Colonic mucosa (tissue), 4 donors: Measurements from ENCODE around the gene SYTL1. TPM values are rescaled to one million over a fixed set of nuclear protein-coding genes. Genes with fewer than 3 reads are reported as not detected.
A peak's percentile ranks its signal among the peaks of the same experiment; 100 is the strongest.

Source experiments
- DNase-seq: peaks from one replicate; pipeline ENCODE4 v3.0.0-alpha.2; 2020
- H3K27ac ChIP-seq: fragments of 200-600 bp; one replicate; pipeline ENCODE4 v1.8.0; 2021
- H3K27me3 ChIP-seq: fragments of 200-600 bp; one replicate; pipeline ENCODE4 v1.8.0; 2021
- H3K36me3 ChIP-seq: fragments of 200-600 bp; one replicate; pipeline ENCODE4 v1.8.0; 2021
- H3K4me1 ChIP-seq: fragments of 200-600 bp; one replicate; pipeline ENCODE4 v1.8.0; 2021; ENCODE audit warnings: mild to moderate bottlenecking
- H3K4me3 ChIP-seq: fragments of 200-600 bp; one replicate; pipeline ENCODE4 v1.8.0; 2021
- H3K9ac ChIP-seq, 2 donors: one replicate each; pipeline ENCODE4 v1.7.0; 2013; ENCODE audit warnings: control low read depth in 2 of 2, low read depth in 2 of 2, low read length in 2 of 2
- H3K9me3 ChIP-seq: fragments of 200-600 bp; one replicate; pipeline ENCODE4 v1.8.0; 2021
- intact Hi-C: fragments of 100-400 bp; cut with DNase I; formaldehyde crosslinking; loops from one replicate; pipeline ENCODE4 v1.14.1; 2022
- total RNA-seq, 2 donors: library from RNA; stranded (reverse); fragmentation: NEBNext Ultra II Directional in 1 of 2; extraction: Animal tissue kit (Norgen Biotek cat#: 25700) in 1 of 2; gene quantifications; one replicate each; pipeline ENCODE4 v1.2.1, GENCODE V29; 2021
- TF ChIP-seq, protein P1 (sequence below): fragments of 200-600 bp; IDR thresholded peaks from one replicate; pipeline ENCODE4 v1.8.0; 2022; ENCODE audit warnings: antibody characterized with exemption, mild to moderate bottlenecking
- donor health status: healthy.
- donor health status: DM: no; HTN: no; CAD: no.
- donor health status: DM: no; HTN: no; CAD: no.

The SYTL1 gene
- total RNA-seq, 2 donors from 2014 or later: 15.6 to 17.4 TPM

DNA sequence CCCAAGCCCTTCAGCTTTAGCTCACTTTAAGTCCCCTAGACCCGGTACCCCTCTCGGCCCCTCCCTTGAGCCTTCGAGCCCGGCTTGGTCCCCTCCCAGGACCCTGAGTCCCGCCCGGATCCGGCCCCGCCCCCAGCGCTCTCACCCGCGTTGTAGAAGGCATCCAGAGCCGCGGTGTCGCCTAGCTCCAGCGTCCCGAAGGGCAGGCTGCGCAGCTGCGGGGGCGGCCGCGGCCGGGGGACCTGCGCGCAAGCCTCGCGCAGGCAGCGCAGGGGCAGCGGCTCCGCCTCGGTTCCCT lies 24.2 kb downstream of the SYTL1 start:
- TF ChIP-seq, protein P1, sequence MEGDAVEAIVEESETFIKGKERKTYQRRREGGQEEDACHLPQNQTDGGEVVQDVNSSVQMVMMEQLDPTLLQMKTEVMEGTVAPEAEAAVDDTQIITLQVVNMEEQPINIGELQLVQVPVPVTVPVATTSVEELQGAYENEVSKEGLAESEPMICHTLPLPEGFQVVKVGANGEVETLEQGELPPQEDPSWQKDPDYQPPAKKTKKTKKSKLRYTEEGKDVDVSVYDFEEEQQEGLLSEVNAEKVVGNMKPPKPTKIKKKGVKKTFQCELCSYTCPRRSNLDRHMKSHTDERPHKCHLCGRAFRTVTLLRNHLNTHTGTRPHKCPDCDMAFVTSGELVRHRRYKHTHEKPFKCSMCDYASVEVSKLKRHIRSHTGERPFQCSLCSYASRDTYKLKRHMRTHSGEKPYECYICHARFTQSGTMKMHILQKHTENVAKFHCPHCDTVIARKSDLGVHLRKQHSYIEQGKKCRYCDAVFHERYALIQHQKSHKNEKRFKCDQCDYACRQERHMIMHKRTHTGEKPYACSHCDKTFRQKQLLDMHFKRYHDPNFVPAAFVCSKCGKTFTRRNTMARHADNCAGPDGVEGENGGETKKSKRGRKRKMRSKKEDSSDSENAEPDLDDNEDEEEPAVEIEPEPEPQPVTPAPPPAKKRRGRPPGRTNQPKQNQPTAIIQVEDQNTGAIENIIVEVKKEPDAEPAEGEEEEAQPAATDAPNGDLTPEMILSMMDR: no peak
- peak overlapping the region; percentile 93 for H3K27ac ChIP-seq
- no peaks in the 10 kb centered on the region for H3K27me3 ChIP-seq
- intact Hi-C loops: no loop called here
- H3K9ac ChIP-seq: peak overlapping the region; percentile 81 to 87
- no peaks in the 10 kb centered on the region for H3K9me3 ChIP-seq
- peak; percentile 89 for DNase-seq
- peaks cover 4% of the 10 kb centered on the region for H3K4me1 ChIP-seq
- peak overlapping the region; percentile 67 for H3K4me3 ChIP-seq
- no peaks in the 10 kb centered on the region for H3K36me3 ChIP-seq

DNA sequence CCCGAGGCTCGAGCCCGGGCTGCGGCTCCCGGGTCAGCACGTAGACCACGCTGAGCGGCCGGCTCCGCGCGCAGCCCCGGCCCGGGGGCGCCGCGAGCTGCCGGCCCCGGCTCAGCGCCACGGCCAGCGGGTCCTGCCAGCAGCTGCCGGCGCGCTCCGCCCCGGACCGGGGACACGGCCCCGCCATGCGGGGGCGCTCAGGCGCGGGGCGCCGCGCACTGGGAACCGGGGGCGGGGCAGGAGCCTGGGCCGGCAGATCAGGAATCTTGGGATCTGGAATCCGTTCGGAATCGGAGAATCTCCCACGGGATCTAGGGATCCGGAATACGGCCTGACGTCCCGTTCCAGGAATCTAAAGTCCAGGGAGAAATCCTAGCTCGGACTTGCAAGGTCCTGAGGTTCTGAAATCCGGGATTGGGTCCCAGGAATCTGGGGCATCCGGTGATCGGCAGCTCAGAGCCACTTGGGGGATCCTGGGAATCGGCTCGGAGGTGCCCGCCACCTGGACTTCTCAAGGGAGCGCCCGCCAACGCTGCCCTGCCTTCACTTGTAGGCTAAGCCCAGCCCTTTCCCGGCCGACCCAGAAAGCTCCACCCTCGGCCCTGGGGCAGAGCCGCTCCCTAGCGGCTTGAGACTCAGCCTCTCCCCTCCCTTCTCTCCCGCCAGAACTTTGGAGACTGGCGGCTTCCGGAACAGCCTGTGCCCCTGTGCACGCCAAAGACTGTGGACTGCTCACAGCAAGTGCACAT lies 24.8 kb downstream of the SYTL1 start, which contains the start of gene MAP3K6:
Gene MAP3K6, minus strand, starts transcription at position 551 of the 749 bp plus-strand sequence. Its CDS starts 364 bp downstream, at position 187.
- Histone ChIP-seq H3K9ac (peak within 1 kb of the TSS; percentile 81 to 93), H3K9me3 (no peaks in the 10 kb centered on the region), H3K36me3 (no peaks in the 10 kb centered on the region), H3K4me1 (peaks cover 4% of the 10 kb centered on the region), H3K4me3 (peak within 1 kb of the TSS; percentile 67), H3K27me3 (no peaks in the 10 kb centered on the region), H3K27ac (peak within 1 kb of the TSS; percentile 93)
- intact Hi-C loops: no loop called here
- peak; percentile 90 for DNase-seq
- TF ChIP-seq, protein P1: no peak

DNA sequence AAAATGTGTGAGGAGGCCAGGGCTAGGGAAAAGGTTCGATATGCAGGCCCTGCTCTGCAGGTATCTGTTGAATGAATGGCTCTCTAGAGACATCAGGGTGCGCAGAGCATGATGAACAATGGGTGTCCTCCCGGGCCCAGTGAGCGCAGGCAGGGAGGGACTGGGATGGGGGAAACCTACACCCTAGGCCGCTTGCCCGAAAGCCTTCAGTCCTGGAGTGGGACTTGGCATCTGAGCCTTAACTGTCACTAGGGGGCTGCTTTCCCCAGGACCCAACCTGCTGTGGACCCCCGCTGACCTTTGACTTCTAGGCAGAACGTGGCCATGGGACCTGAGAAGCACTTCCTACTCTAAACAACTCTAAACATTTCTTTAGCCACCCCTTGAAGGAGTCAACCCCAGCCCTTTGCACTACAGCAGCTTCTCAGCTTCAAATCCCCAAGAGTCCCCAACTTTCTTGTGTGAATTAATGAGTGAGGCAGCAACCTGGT lies 25.4 kb downstream of the SYTL1 start:
- no peaks in the 10 kb centered on the region for H3K36me3 ChIP-seq
- TF ChIP-seq, protein P1: no peak
- peak overlapping the region; percentile 67 for H3K4me3 ChIP-seq
- DNase-seq: no peak
- H3K9me3 ChIP-seq: no peaks in the 10 kb centered on the region
- peak overlapping the region; percentile 93 for H3K27ac ChIP-seq
- peak overlapping the region; percentile 81 to 93 for H3K9ac ChIP-seq
- H3K4me1 ChIP-seq: peaks cover 4% of the 10 kb centered on the region
- H3K27me3 ChIP-seq: no peaks in the 10 kb centered on the region
- intact Hi-C loops: no loop called here

DNA sequence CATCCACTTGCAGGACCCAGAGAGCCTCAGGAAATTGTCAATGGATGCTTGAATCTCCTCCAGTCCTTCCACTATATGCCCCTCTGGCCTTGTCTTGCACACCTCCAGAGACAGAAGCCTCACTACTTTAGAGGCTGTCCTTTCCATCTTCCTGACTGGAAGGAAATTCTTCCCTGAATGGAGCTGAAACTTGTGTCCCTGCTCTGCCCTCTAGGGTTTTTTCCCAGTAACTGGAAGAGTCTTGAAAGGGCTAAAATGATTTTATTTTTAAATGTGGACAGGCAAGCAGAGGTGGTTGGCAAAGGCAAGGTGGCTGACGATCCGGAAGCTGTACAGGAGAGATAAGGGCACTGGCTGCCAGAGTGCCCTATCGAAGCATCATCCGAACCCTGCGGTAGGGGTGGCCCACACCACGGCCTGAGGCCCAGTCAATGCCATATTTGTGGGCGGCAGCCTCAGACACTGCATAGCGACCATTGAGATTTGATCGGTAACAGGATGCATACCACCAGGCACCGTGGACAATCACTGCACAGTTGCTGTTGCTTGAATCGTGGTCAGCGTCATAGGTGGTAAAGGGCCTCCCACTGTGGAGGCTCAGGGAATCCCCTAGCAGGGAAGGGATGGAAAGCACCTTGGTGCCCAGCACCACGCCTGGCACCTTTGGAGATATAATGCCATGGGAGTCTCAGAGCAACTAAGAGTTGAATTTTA lies 27.2 kb downstream of the SYTL1 start:
- peaks cover 4% of the 10 kb centered on the region for H3K4me1 ChIP-seq
- H3K9me3 ChIP-seq: no peaks in the 10 kb centered on the region
- H3K27me3 ChIP-seq: no peaks in the 10 kb centered on the region
- no peak overlapping the region for H3K9ac ChIP-seq
- H3K36me3 ChIP-seq: no peaks in the 10 kb centered on the region
- H3K4me3 ChIP-seq: no peak overlapping the region
- no peak for DNase-seq
- TF ChIP-seq, protein P1: no peak
- intact Hi-C loops: no loop called here
- no peak overlapping the region for H3K27ac ChIP-seq

DNA sequence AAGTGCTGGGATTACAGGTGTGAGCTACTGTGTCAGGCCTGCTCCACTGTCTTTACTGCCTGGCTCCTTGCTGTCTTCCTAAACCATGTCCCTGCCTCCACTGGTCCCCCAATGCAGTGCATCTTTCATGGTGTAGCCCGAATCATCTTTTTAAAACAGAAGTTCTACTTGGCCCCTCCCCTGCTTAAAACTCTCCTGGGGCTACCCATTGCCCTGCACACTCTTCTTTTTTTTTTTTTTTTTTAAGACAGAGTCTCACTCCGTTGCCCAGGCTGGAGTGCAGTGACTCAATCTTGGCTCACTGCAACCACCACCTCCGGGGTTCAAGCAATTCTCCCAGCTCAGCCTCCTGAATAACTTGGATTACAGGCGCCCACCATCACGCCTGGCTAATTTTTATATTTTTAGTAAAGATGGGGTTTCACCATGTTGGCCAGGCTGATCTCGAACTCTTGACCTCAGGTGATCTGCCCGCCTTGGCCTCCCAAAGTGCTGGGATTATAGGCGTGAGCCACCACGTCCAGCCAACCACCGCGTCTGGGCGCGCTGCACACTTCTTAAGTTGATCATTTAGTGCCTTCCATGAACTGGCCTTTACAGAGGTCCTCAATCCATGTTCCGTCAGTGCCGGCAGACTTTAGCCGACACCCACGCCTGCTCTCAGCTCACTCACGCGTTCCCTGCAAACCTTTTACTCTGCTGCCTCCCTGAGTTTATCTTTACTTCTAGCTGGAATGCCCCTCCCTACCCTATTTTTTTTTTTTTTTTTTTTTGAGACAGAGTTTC lies 30.4 kb downstream of the SYTL1 start:
- no peak overlapping the region for H3K9ac ChIP-seq
- DNase-seq: no peak
- H3K27ac ChIP-seq: no peak overlapping the region
- H3K4me1 ChIP-seq: peaks cover under 1% of the 10 kb centered on the region
- H3K36me3 ChIP-seq: no peaks in the 10 kb centered on the region
- TF ChIP-seq, protein P1: no peak
- H3K4me3 ChIP-seq: no peak overlapping the region
- no peaks in the 10 kb centered on the region for H3K27me3 ChIP-seq
- H3K9me3 ChIP-seq: no peaks in the 10 kb centered on the region
- intact Hi-C loops: no loop called here
